Smooth muscle cell (in vitro differentiated cells): ENCODE results near the gene EPB41L5. TPM values are rescaled to one million over a fixed set of nuclear protein-coding genes. Genes with fewer than 3 reads are reported as not detected.

Experiments used
- DNase-seq: peaks from one replicate; lab custom pipeline; 2025; ENCODE audit not compliant: unreplicated experiment; lab: John Stamatoyannopoulos, UW
- H2AFZ ChIP-seq: fragments of 200-600 bp; sonication (generic); 2 replicates; pipeline ENCODE4 v1.6.0; 2016; ENCODE audit warnings: antibody characterized with exemption, low read depth, mild to moderate bottlenecking
- H3F3A ChIP-seq: fragments of 200-600 bp; sonication (generic); 2 replicates; pipeline ENCODE4 v1.6.0; 2017; ENCODE audit warnings: antibody characterized with exemption, low read depth
- H3K27ac ChIP-seq: fragments of 200-600 bp; sonication (generic); 2 replicates; pipeline ENCODE4 v1.5.1; 2016; ENCODE audit warnings: low read depth, mild to moderate bottlenecking
- H3K27me3 ChIP-seq: fragments of 200-600 bp; sonication (generic); 2 replicates; pipeline ENCODE4 v1.6.1; 2016; ENCODE audit warnings: low read depth, mild to moderate bottlenecking
- H3K36me3 ChIP-seq: fragments of 200-600 bp; sonication (generic); 2 replicates; pipeline ENCODE4 v1.5.1; 2016; ENCODE audit warnings: low read depth
- H3K4me1 ChIP-seq: fragments of 200-600 bp; sonication (generic); 2 replicates; pipeline ENCODE4 v1.5.1; 2016; ENCODE audit warnings: low read depth
- H3K4me2 ChIP-seq: fragments of 200-600 bp; sonication (generic); 2 replicates; pipeline ENCODE4 v1.6.0; 2016; ENCODE audit warnings: mild to moderate bottlenecking
- H3K4me3 ChIP-seq: fragments of 200-600 bp; sonication (generic); 2 replicates; pipeline ENCODE4 v1.5.1; 2016; ENCODE audit warnings: mild to moderate bottlenecking
- H3K79me2 ChIP-seq: fragments of 200-600 bp; sonication (generic); 2 replicates; pipeline ENCODE4 v1.6.0; 2016; ENCODE audit warnings: low read depth, mild to moderate bottlenecking
- H3K9ac ChIP-seq: fragments of 200-600 bp; sonication (generic); 2 replicates; pipeline ENCODE4 v1.6.0; 2016; ENCODE audit warnings: low read depth
- H3K9me3 ChIP-seq: fragments of 200-600 bp; sonication (generic); replicated peaks from 2 replicates; pipeline ENCODE4 v1.5.1; 2016; ENCODE audit warnings: low read depth
- H4K20me1 ChIP-seq: fragments of 200-600 bp; sonication (generic); 2 replicates; pipeline ENCODE4 v1.6.0; 2016; ENCODE audit warnings: low read depth
- CTCF ChIP-seq: fragments of 200-600 bp; sonication (generic); IDR thresholded peaks from 2 replicates; pipeline ENCODE4 v1.5.1; 2017; ENCODE audit warnings: borderline replicate concordance, mild to moderate bottlenecking, antibody characterized with exemption; ENCODE audit not compliant: insufficient read depth, poor library complexity, severe bottlenecking
- WGBS: methylation state at CpG from one replicate; pipeline ENCODE4 v1.1.7; 2016; ENCODE audit warnings: low lambda C conversion rate; 5-methylcytosine and 5-hydroxymethylcytosine counted together
- polyA plus RNA-seq: library from polyadenylated mRNA; unstranded; fragments of >200 nt; fragmentation: Nextera tagmentation; extraction: Ambion mirVana; gene quantifications from 2 replicates; pipeline ENCODE4 v1.2.1, GENCODE V29; 2016
- small RNA-seq: library from RNA; depleted of rRNA; stranded (forward); fragments of <200 nt; gene quantifications from one replicate; pipeline ENCODE3, GENCODE V24; 2014
- total RNA-seq: library from RNA; depleted of rRNA; stranded (reverse); fragments of >200 nt; gene quantifications from 2 replicates; pipeline ENCODE4 v1.2.3, GENCODE V29; 2014

Gene EPB41L5
- total and polyA plus RNA-seq, 2 experiments from 2014 or later: 4.6 to 17.2 TPM

DNA sequence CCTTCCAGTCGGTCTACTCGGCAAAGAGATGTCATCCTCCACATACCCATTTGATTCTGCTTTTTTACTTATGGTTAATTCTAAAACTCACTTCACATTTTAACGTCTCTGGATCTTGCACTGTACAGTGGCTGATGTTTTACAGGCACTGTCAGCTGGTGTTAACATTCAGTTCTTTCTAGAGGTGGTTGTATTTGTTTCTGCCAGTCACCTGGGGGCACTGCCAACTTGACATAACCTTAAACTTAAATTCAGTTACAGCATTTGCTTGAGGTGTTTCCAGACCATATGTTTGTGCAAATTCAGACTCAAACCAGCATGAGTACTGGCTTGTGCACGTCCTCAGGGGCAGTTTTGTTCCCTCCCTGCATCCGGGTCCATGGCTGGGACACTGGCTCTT lies 215.6 kb downstream of the EPB41L5 start:
- Histone ChIP-seq H3K36me3 (no peaks in the 10 kb centered on the region), H3K27me3 (no peaks in the 10 kb centered on the region), H3K4me1 (peaks cover 4% of the 10 kb centered on the region), H3K27ac (no peak overlapping the region), H4K20me1 (no peaks in the 10 kb centered on the region), H3K4me2 (no peak overlapping the region), H3K4me3 (no peak overlapping the region), H3K9me3 (no peaks in the 10 kb centered on the region), H2AFZ (no peak overlapping the region), H3K79me2 (no peaks in the 10 kb centered on the region), H3K9ac (no peak overlapping the region), H3F3A (no peaks in the 10 kb centered on the region)
- DNase-seq: no peak
- TF ChIP-seq CTCF: no peak
- WGBS: 78% methylated on average over 5 of the region's 5 CpGs

Small RNAs within 50 kb of the gene (small RNA-seq; reads per million reads assigned to genes)
- gene MTND4LP14: not detected
- not detected for gene RF00019

Other genes with a start within 250 kb of the EPB41L5 start
- gene TMEM185B, start 210.3 kb downstream of the EPB41L5 start, total RNA-seq: 18.7 and 27.8 TPM in 2 replicates
- 18.2 and 18.7 TPM in 2 replicates for gene TMEM185B, start 210.3 kb downstream of the EPB41L5 start, polyA plus RNA-seq
- gene RALB, start 239.8 kb downstream of the EPB41L5 start, total RNA-seq: 72.1 and 73.4 TPM in 2 replicates
- 69.9 and 71.3 TPM in 2 replicates for gene RALB, start 239.8 kb downstream of the EPB41L5 start, polyA plus RNA-seq